Peyer's patch (tissue), 4 donors: Measurements from ENCODE around the gene NDC80. TPM values are rescaled to one million over a fixed set of nuclear protein-coding genes. Genes with fewer than 3 reads are reported as not detected.

ENCODE experiments used
- DNase-seq, 3 donors: peaks; one replicate each; pipeline ENCODE4 v3.0.0-alpha.2; 2017 to 2019
- H3K27ac ChIP-seq, 4 donors: fragments of 200-600 bp; sonication (generic); one replicate each; pipeline ENCODE4 v1.5.1; 2016 to 2019
- H3K27me3 ChIP-seq, 2 donors: fragments of 200-600 bp; sonication (generic); one replicate each; pipeline ENCODE4 v1.5.1; 2019
- H3K36me3 ChIP-seq, 3 donors: fragments of 200-600 bp; sonication (generic); one replicate each; pipeline ENCODE4 v1.5.1; 2016 to 2019
- H3K4me1 ChIP-seq, 4 donors: fragments of 200-600 bp; sonication (generic); one replicate each; pipeline ENCODE4 v1.5.1; 2016 to 2019
- H3K4me3 ChIP-seq, 4 donors: fragments of 200-600 bp; sonication (generic); 1 replicate in 3 of 4; 2 replicates in 1 of 4; pipeline ENCODE4 v1.5.1; 2016 to 2019; ENCODE audit warnings: mild to moderate bottlenecking in 1 of 4
- H3K9me3 ChIP-seq, 4 donors: fragments of 200-600 bp; sonication (generic); one replicate each; pipeline ENCODE4 v1.5.1; 2016 to 2019; ENCODE audit warnings: mild to moderate bottlenecking in 1 of 4
- CTCF ChIP-seq, 6 experiments: fragments of 450-650 bp in 4 of 6; fragments of 200-600 bp in 2 of 6; sonication (generic) in 1 of 6; IDR thresholded peaks; one replicate each; pipeline ENCODE4 v1.5.1; 2017 to 2019; ENCODE audit warnings: antibody characterized with exemption in 6 of 6, mild to moderate bottlenecking in 3 of 6, moderate library complexity in 1 of 6
- POLR2A ChIP-seq, 2 donors: fragments of 450-650 bp; IDR thresholded peaks; one replicate each; pipeline ENCODE4 v1.5.1; 2017; ENCODE audit warnings: antibody characterized with exemption in 2 of 2, mild to moderate bottlenecking in 2 of 2, moderate library complexity in 2 of 2
- total RNA-seq, 4 donors: library from RNA; depleted of rRNA; stranded (reverse); fragments of >200 nt; gene quantifications; one replicate each; pipeline ENCODE4 v1.1.0, GENCODE V29; 2016

The NDC80 gene
- total RNA-seq, 4 donors from 2014 or later = 0.54 to 5.0 (median 2.6) TPM

- Histone ChIP-seq H3K27me3 (no peaks in the 10 kb centered on the region), H3K4me3 (no peak overlapping the region), H3K27ac (no peak overlapping the region), H3K36me3 (no peaks in the 10 kb centered on the region), H3K4me1 (peaks cover 0 to 13% (median 0%) of the 10 kb centered on the region in 4 donors), H3K9me3 (no peaks in the 10 kb centered on the region)
- DNase-seq = peak in 1 of 3 donors; percentile 35
- TF ChIP-seq CTCF (IDR thresholded peaks at IDR 0.05) (no peak), POLR2A (IDR thresholded peaks at IDR 0.05) (no peak)
These were observed 82.1 kb downstream of the NDC80 start for GRCh38 chr18:2653467-2653866.

DNA sequence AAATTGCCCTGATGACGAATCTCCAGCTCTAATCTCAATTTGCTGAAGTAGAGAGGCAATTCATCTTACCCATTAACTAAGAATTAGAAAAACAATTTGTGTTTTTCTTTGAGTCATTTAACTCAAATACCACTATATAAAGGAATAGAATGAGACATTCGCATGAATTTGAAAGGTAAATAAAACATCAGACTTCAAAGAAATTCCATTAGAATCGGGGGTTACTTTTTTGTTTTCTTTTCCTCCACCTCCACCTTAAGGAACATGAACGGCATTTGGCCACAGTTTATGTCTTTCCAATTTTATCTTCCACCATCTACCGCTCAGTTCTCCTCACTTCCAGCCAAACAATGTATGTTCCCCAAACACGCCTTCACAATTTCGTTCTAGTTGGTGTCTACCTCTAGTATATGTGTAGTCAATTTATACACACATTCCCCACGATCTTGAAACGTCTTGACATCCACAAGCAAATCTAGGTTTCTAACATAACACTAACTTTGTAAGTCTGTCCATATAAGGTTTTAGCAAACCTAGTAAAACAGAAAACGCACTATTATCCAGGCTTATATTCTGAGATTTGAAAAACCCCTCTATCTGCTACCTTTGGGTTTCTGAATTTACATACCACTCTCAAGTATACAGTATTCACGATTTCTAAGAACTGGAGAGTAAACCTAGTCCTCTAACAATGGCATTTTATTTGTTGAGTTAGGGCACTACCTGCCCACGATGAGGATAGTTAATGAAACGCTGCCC lies 83.0 kb downstream of the NDC80 start:
- no peak for DNase-seq
- Histone ChIP-seq H3K9me3 (no peaks in the 10 kb centered on the region), H3K27me3 (no peaks in the 10 kb centered on the region), H3K36me3 (no peaks in the 10 kb centered on the region), H3K4me1 (peaks cover 0 to 22% (median 0%) of the 10 kb centered on the region in 4 donors), H3K4me3 (peak overlapping the region; percentile 77 to 94 (median 94)), H3K27ac (peak overlapping the region; percentile 99 to 100 (median 100))
- TF ChIP-seq POLR2A (IDR thresholded peaks at IDR 0.05) = no peak
- no peak for TF ChIP-seq CTCF (IDR thresholded peaks at IDR 0.05)

GRCh38 chr18:2654928-2655177 lies 83.5 kb downstream of the NDC80 start:
- no peaks in the 10 kb centered on the region for H3K9me3 ChIP-seq
- H3K27ac ChIP-seq = peak overlapping the region; percentile 99 to 100 (median 100)
- no peaks in the 10 kb centered on the region for H3K36me3 ChIP-seq
- peak in 1 of 3 donors; percentile 89 for DNase-seq
- peaks cover 0 to 27% (median 0%) of the 10 kb centered on the region in 4 donors for H3K4me1 ChIP-seq
- no peaks in the 10 kb centered on the region for H3K27me3 ChIP-seq
- peak overlapping the region; percentile 77 to 94 (median 94) for H3K4me3 ChIP-seq
- no peak for TF ChIP-seq POLR2A (IDR thresholded peaks at IDR 0.05)
- no peak for TF ChIP-seq CTCF (IDR thresholded peaks at IDR 0.05)

DNA sequence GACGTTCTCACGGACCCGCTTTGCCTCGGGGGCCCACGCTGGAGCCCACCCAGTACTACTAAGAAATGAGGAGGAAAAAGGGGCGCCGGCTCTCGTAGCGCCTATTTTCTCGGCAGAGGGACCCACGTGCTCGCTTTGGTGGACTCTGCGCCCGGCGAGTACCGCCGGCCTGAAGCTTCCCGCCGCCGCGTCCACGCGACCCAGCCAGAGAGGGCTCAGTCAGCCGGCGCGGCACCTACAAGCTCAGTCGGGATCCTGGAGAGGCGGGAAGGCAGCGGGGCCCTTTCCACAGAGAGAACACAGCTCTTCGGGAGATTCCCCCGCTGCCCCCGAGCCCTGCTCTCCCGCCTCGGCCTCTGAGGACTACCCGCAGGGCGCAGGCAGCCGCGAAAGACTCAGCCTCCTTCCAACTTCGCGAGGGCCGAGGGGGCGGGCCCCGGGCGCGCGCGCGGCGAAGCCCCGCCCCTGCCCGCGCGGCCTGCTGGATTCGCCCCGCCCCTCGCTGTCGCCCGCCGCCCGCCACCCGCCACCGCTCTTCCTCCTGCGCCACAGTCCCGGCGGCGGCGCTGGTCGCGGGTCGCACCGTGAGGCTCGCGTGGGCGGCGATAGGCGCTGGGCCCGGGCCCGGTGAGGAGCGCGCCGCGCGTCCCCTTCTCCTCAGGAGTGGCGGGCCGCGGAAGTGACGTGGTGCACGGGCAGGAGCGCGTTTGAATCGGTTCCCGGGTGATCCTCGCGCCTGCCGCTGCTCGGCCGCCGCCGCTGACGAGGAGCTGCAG lies 84.0 kb downstream of the NDC80 start, which contains the start of gene SMCHD1:
Gene SMCHD1 (plus strand): TSS at position 549 of the 776 bp plus-strand sequence. CDS start 350 bp downstream, outside the sequence.
- DNase-seq = peak; percentile 92 to 97 (median 94)
- no peaks in the 10 kb centered on the region for H3K27me3 ChIP-seq

DNA sequence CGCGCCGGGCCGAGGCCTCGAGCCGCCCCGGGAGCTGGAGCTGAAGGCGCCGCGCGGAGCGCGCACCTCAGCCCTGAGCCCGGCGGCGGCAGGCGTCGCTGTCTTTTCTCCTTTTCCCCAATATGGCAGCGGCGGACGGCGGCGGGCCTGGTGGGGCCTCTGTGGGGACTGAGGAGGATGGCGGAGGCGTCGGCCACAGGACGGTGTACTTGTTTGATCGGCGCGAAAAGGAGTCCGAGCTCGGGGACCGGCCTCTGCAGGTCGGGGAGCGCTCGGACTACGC lies 84.5 kb downstream of the NDC80 start:
- Histone ChIP-seq H3K9me3 (no peaks in the 10 kb centered on the region), H3K36me3 (no peaks in the 10 kb centered on the region), H3K4me1 (peaks cover 0 to 29% (median 0%) of the 10 kb centered on the region in 4 donors), H3K4me3 (peak overlapping the region; percentile 77 to 94 (median 94)), H3K27me3 (no peaks in the 10 kb centered on the region), H3K27ac (peak overlapping the region; percentile 99 to 100 (median 100))
- DNase-seq = no peak
- TF ChIP-seq POLR2A (IDR thresholded peaks at IDR 0.05) = no peak
- TF ChIP-seq CTCF (IDR thresholded peaks at IDR 0.05) = no peak

More for the DNA sequence above, 84.0 kb downstream of the NDC80 start, which contains the start of gene SMCHD1:
- H3K4me1 ChIP-seq = peaks cover 0 to 29% (median 0%) of the 10 kb centered on the region in 4 donors
- peak within 1 kb of the TSS; percentile 77 to 94 (median 94) for H3K4me3 ChIP-seq
- H3K27ac ChIP-seq = peak within 1 kb of the TSS; percentile 99 to 100 (median 100)
- no peaks in the 10 kb centered on the region for H3K36me3 ChIP-seq
- TF ChIP-seq CTCF (IDR thresholded peaks at IDR 0.05) (no peak), POLR2A (IDR thresholded peaks at IDR 0.05) (peak; percentile 88 to 96)
- no peaks in the 10 kb centered on the region for H3K9me3 ChIP-seq
